Kidney capillary endothelial cell (primary cell): ENCODE data around the gene ANKK1.

ENCODE experiments used
- DNase-seq: peaks from one replicate; pipeline ENCODE4 v3.0.0-alpha.2; 2018; ENCODE audit warnings: low spot score

ANKK1 gene

GRCh38 chr11:113410414-113411135 is 23.0 kb downstream of the ANKK1 start:
- no peak for DNase-seq

GRCh38 chr11:113411536-113411935 is 24.0 kb downstream of the ANKK1 start:
- DNase-seq, result no peak

- no peak for DNase-seq
Observed at GRCh38 chr11:113412675-113413074, 25.1 kb downstream of the ANKK1 start.

GRCh38 chr11:113415343-113415742 is 27.8 kb downstream of the ANKK1 start:
- DNase-seq, result no peak

- DNase-seq, result no peak
Observed at GRCh38 chr11:113417428-113417827, 29.8 kb downstream of the ANKK1 start.

GRCh38 chr11:113419454-113420003 is 31.9 kb downstream of the ANKK1 start:
- no peak for DNase-seq

- no peak for DNase-seq
Observed at GRCh38 chr11:113420808-113421207, 33.2 kb downstream of the ANKK1 start.

- DNase-seq, result no peak
Observed at GRCh38 chr11:113426686-113427085, 39.1 kb downstream of the ANKK1 start.

- DNase-seq, result no peak
Observed at GRCh38 chr11:113431746-113432145, 44.2 kb downstream of the ANKK1 start.

- DNase-seq, result no peak
Observed at GRCh38 chr11:113435190-113435968, 47.8 kb downstream of the ANKK1 start.

GRCh38 chr11:113436672-113437252 is 49.2 kb downstream of the ANKK1 start:
- DNase-seq, result no peak

GRCh38 chr11:113440816-113441215 is 53.2 kb downstream of the ANKK1 start:
- DNase-seq, result no peak

GRCh38 chr11:113444502-113445123 is 57.0 kb downstream of the ANKK1 start:
- no peak for DNase-seq

GRCh38 chr11:113446112-113446511 is 58.5 kb downstream of the ANKK1 start:
- no peak for DNase-seq

- no peak for DNase-seq
Observed at GRCh38 chr11:113446938-113447337, 59.4 kb downstream of the ANKK1 start.

GRCh38 chr11:113447621-113448315 is 60.2 kb downstream of the ANKK1 start:
- peak; percentile 3 for DNase-seq

- DNase-seq, result no peak
Observed at GRCh38 chr11:113448316-113448677, 60.7 kb downstream of the ANKK1 start.

- no peak for DNase-seq
Observed at GRCh38 chr11:113449743-113450142, 62.2 kb downstream of the ANKK1 start.
